Activated gamma-delta T cell treated with anti-CD3 and anti-CD28 coated beads, Interleukin-2, amount 50 U/mL, for 16 hours (primary cell): ENCODE results near the gene ASB7.

ENCODE experiments used
- DNase-seq: peaks from one replicate; pipeline ENCODE4 v3.0.0-alpha.2; 2020; ENCODE audit warnings: low read depth

ASB7 gene

GRCh38 chr15:100686021-100686724 is 83.8 kb downstream of the ASB7 start:
- no peak for DNase-seq

- no peak for DNase-seq
Observed at GRCh38 chr15:100686725-100687473, 84.5 kb downstream of the ASB7 start.

GRCh38 chr15:100687582-100688141 is 85.3 kb downstream of the ASB7 start:
- no peak for DNase-seq

GRCh38 chr15:100688549-100689120 is 86.2 kb downstream of the ASB7 start:
- no peak for DNase-seq

GRCh38 chr15:100689131-100689899 is 86.9 kb downstream of the ASB7 start:
- no peak for DNase-seq

GRCh38 chr15:100690032-100690794 is 87.8 kb downstream of the ASB7 start:
- DNase-seq: no peak

- DNase-seq: no peak
Observed at GRCh38 chr15:100690795-100691158, 88.4 kb downstream of the ASB7 start.

- no peak for DNase-seq
Observed at GRCh38 chr15:100691321-100691720, 88.9 kb downstream of the ASB7 start.

GRCh38 chr15:100692246-100692645 is 89.9 kb downstream of the ASB7 start:
- DNase-seq: no peak

GRCh38 chr15:100692671-100693070 is 90.3 kb downstream of the ASB7 start:
- DNase-seq: no peak

- no peak for DNase-seq
Observed at GRCh38 chr15:100693451-100693850, 91.1 kb downstream of the ASB7 start.

GRCh38 chr15:100694381-100695021 is 92.1 kb downstream of the ASB7 start:
- DNase-seq: no peak

GRCh38 chr15:100695048-100695447 is 92.7 kb downstream of the ASB7 start:
- DNase-seq: no peak

- no peak for DNase-seq
Observed at GRCh38 chr15:100696452-100696851, 94.1 kb downstream of the ASB7 start.
